NCI-H1417 treated with DMSO at 0.1 percent for 48 hours (cell line): ENCODE measurements around the gene RGS9BP.
"Not testable (repeated sequence)": the region's sequence is repeated elsewhere in the genome, so short reads cannot be mapped to it uniquely, and the experiment has no call there.

Source experiments
- DNase-seq: peaks from one replicate; lab custom pipeline; 2025; lab: John Stamatoyannopoulos, UW

RGS9BP gene

GRCh38 chr19:32671883-32672593 is 3.6 kb upstream of the RGS9BP start:
- no peak for DNase-seq

GRCh38 chr19:32672841-32673240 is 2.8 kb upstream of the RGS9BP start:
- DNase-seq: no peak

GRCh38 chr19:32673573-32673972 is 2.1 kb upstream of the RGS9BP start:
- DNase-seq: no peak

GRCh38 chr19:32674153-32674930 is 1.3 kb upstream of the RGS9BP start:
- DNase-seq: no peak

- peak; percentile 83 for DNase-seq
Measured at GRCh38 chr19:32674931-32675719, 523 bp upstream of the RGS9BP start, which contains the start of gene ANKRD27. Gene ANKRD27, minus strand, starts transcription at chr19:32675180. Its CDS starts 16,165 bp downstream, at chr19:32659015.

GRCh38 chr19:32676186-32676894 is 692 bp downstream of the RGS9BP start:
- DNase-seq: no peak

- no peak for DNase-seq
Measured at GRCh38 chr19:32676895-32677359, 1.3 kb downstream of the RGS9BP start.

- no peak for DNase-seq
Measured at GRCh38 chr19:32677657-32678056, 2.0 kb downstream of the RGS9BP start.

GRCh38 chr19:32680986-32681385 is 5.3 kb downstream of the RGS9BP start:
- no peak for DNase-seq

GRCh38 chr19:32682317-32682716 is 6.7 kb downstream of the RGS9BP start:
- no peak for DNase-seq

GRCh38 chr19:32686847-32687475 is 11.3 kb downstream of the RGS9BP start:
- DNase-seq: no peak

- DNase-seq: no peak
Measured at GRCh38 chr19:32687681-32688080, 12.0 kb downstream of the RGS9BP start.

GRCh38 chr19:32688311-32688710 is 12.7 kb downstream of the RGS9BP start:
- no peak for DNase-seq

- DNase-seq: peak; percentile 26
Measured at GRCh38 chr19:32691291-32691951, 15.8 kb downstream of the RGS9BP start, which contains the start of gene NUDT19. Gene NUDT19, plus strand, starts transcription at chr19:32691821. Its CDS starts 140 bp downstream, at chr19:32691961.

GRCh38 chr19:32691952-32692726 is 16.5 kb downstream of the RGS9BP start:
- DNase-seq: no peak

GRCh38 chr19:32692727-32693061 is 17.0 kb downstream of the RGS9BP start:
- no peak for DNase-seq

GRCh38 chr19:32693151-32694108 is 17.8 kb downstream of the RGS9BP start:
- DNase-seq: not testable (repeated sequence)

GRCh38 chr19:32694316-32694715 is 18.7 kb downstream of the RGS9BP start:
- DNase-seq: not testable (repeated sequence)

GRCh38 chr19:32694851-32695250 is 19.2 kb downstream of the RGS9BP start:
- DNase-seq: not testable (repeated sequence)
